ENCODE results near the gene METRN.

GRCh38 chr16:708959-709358, 6.0 kb upstream of the METRN start:
- TF ChIP-seq ZNF248 (tag by site-specific recombination; IDR thresholded peaks at IDR 0.05), result no peak
- TF ChIP-seq CTCF (tag by site-specific recombination; IDR thresholded peaks at IDR 0.05), result no peak
- TF ChIP-seq ZNF335 (tag by site-specific recombination; conservative IDR thresholded peaks at IDR 0.05), result no peak
- no peak for TF ChIP-seq BCL6B (tag by site-specific recombination; IDR thresholded peaks at IDR 0.05)
- TF ChIP-seq ZNF398 (tag by site-specific recombination; IDR thresholded peaks at IDR 0.05), result no peak
- TF ChIP-seq GFI1B (tag by site-specific recombination; IDR thresholded peaks at IDR 0.05), result no peak
- TF ChIP-seq ZNF133 (tag by site-specific recombination; IDR thresholded peaks at IDR 0.05), result no peak
- TF ChIP-seq ZNF530 (tag by site-specific recombination; IDR thresholded peaks at IDR 0.05; ENCODE audit: low read depth), result no peak
- TF ChIP-seq REST (tag by site-specific recombination; IDR thresholded peaks at IDR 0.05), result no peak
- no peak for TF ChIP-seq YY1 (tag by site-specific recombination; IDR thresholded peaks at IDR 0.05)
- no peak for TF ChIP-seq ZNF175 (tag by site-specific recombination; IDR thresholded peaks at IDR 0.05)
- no peak for TF ChIP-seq SALL2 (tag by site-specific recombination; IDR thresholded peaks at IDR 0.05; ENCODE audit: borderline replicate concordance)
- no peak for TF ChIP-seq ZNF624 (tag by site-specific recombination; IDR thresholded peaks at IDR 0.05)
- no peak for TF ChIP-seq ZNF692 (tag by site-specific recombination; IDR thresholded peaks at IDR 0.05)

Measured in HEK293 (cell line).